ENCODE measurements around the gene TEX22.

TEX22 gene

DNA sequence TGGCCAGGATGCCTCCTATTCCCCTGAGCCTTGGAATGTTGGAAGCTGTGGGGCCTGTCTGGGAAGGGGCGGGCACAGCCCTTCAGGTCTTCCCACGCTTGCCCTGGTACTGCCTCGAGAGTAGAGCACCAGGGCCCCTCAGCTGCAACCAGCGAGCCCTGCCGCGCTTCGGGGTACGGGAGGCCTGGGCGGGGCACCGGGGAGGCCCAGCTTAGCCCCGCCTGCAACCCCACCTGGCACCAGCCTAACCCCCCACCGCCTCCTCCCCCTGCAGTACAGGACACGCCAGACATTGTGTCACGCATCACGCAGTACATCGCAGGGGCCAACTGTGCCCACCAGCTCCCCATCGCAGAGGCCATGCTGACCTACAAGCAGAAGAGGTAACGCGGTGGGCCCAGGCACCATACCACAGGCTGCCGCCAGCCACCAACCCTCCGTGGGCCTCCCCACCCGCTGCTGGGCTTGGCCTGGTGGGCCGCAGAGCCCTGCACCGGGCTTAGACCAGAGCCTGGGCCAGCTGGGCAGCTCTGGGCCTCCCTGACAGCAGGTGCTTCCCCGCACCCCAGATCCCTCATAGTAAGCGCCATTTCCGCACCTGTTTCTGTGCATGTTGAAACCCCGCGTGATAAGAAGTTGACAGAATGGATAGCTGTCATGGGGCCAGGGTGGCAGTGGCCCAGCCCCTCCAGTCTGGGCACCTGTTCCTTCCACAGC, 13.6 kb upstream of the TEX22 start:
- DNase-seq (ENCODE audit: low spot score) = no peak

GRCh38 chr14:105385322-105385637, 13.1 kb upstream of the TEX22 start:
- no peak for DNase-seq (ENCODE audit: low spot score)

- DNase-seq (ENCODE audit: low spot score) = no peak
Observed at GRCh38 chr14:105385698-105386365, 12.5 kb upstream of the TEX22 start.

GRCh38 chr14:105386581-105387529, 11.5 kb upstream of the TEX22 start:
- DNase-seq (ENCODE audit: low spot score) = no peak

DNA sequence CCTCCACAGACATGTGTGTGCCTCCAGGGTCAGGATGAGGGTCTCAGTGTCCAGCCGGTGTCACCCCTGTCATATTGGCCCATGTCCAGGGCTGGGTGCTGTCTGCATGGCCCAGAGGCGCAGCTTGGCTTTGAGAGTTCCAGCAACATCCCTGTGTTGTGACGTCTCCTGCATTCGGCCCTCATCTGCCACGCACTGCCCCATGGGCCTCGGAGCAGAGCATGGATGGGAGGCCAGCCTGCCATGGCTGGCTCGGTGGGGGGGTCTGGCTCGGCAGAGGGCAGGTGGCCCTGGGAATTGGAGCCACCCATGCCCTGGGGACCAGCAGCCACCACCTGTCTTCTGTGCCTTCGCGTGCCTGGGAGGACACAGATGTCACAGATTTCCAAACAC, 10.8 kb upstream of the TEX22 start:
- DNase-seq (ENCODE audit: low spot score) = no peak

- no peak for DNase-seq (ENCODE audit: low spot score)
Observed at GRCh38 chr14:105388110-105388951, 10.0 kb upstream of the TEX22 start.

- no peak for DNase-seq (ENCODE audit: low spot score)
Observed at GRCh38 chr14:105388976-105389375, 9.4 kb upstream of the TEX22 start.

DNA sequence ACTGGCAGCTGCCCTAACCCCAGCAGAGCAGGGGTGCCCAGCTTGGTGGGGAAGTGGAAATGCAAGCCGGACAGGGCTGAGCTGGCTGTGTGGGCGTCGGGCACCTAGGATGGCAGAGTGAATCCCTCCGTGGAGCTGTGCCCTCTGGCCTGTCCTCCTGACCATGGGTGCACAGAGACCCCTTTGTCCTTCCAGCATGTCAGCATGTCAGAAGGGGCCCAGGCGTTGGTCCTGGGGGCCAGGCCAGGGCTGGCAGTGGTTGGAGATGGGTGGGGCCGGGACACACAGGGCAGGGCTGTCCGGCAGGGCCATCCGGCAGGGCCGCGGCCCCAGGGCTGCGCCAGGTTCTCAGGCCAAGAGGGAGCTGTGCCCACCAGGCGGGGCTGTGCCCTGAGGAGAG, 8.8 kb upstream of the TEX22 start:
- no peak for DNase-seq (ENCODE audit: low spot score)

DNA sequence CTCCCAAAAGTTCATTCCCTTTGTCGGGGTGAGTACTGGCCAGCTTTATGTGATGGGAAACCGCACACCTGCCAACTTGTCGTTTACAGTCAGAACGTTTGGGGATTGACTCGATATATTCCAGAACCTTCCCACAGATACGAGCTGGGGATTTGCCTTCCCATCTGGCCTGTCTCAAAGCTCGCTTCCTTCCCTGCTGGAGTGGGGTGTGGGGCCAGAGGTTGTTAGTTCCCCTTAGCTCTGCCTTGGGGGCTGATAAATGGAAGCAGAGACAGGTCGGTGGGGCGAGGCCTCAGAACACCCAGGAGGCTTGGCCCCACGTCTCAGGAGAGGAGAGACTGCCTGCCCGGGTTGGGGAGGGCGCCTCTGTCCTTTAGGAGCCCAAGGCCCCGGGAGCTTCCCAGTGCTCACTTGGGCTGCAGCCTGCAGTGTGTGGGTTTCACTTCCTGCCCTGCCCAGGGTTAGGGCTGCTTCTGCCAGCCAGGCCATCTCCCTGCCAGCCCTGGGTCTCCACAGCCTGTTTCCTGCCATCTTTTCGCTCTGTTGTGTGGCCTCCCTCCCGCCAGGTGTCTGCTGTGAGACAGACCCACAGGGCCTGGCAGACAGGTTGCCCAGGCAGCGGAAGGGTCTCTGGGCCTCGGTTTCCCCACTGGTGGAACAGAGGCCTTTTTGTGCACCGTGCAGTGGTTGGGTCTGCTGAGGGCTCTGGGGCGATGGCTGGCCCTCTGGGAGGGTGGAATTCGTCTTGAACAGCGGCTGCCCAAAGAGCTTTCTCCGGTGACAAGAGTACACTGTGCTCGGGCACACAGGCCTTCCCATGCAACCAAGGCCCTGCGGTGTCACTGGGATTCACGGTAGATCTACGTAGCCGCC, 8.1 kb upstream of the TEX22 start:
- no peak for DNase-seq (ENCODE audit: low spot score)

DNA sequence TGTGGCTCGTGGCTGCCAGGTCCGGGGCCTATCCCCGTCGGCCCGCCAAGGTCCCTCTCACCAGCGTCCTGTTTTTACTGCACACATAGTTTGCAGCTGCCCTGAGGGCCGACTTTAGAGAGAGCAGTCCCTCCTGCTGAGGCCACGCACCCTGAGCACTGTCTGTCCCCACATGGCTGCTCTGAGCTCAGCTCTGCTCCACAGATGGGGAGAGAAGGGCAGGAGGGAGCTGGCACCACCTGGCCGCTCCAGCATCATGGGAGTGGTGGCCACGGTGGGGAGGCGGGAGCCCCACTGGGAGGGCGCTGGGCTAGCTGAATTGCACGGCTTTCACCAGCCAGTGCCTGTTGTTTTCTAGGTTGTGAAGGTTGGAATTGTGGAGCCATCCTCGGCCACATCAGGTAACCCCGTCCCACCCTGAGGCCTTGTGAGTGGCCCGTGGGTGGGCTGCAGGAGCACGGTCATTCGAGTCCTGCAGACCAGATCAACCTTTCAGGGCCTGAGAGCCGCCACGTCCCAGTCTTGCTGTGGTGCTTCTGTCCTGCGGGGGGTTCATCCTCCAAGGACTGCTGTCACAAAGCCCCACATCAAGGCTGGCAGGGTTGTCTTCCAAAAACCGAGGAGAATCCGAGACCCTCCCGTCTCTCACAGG, 7.4 kb upstream of the TEX22 start:
- DNase-seq (ENCODE audit: low spot score) = no peak

GRCh38 chr14:105391541-105391940, 6.8 kb upstream of the TEX22 start:
- DNase-seq (ENCODE audit: low spot score) = no peak

- no peak for DNase-seq (ENCODE audit: low spot score)
Observed at GRCh38 chr14:105392131-105393090, 5.9 kb upstream of the TEX22 start.

DNA sequence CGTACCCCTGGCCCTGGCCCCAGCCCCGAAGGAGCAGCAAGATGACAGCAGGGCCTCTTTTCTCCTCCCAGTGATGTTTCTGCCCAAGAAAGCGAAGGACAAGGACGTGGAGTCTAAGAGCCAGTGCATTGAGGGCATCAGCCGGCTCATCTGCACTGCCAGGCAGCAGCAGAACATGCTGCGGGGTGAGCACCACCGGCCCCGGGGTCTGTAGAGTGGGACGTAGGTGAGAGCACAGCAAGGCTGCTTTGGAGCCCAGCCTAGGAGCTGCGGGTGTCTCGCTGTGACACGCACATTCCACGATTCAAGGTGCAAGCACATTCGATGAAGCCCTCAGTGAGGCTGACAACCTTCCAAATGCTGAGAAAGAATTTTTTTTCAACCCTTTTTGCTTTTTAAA, 5.2 kb upstream of the TEX22 start:
- no peak for DNase-seq (ENCODE audit: low spot score)

DNA sequence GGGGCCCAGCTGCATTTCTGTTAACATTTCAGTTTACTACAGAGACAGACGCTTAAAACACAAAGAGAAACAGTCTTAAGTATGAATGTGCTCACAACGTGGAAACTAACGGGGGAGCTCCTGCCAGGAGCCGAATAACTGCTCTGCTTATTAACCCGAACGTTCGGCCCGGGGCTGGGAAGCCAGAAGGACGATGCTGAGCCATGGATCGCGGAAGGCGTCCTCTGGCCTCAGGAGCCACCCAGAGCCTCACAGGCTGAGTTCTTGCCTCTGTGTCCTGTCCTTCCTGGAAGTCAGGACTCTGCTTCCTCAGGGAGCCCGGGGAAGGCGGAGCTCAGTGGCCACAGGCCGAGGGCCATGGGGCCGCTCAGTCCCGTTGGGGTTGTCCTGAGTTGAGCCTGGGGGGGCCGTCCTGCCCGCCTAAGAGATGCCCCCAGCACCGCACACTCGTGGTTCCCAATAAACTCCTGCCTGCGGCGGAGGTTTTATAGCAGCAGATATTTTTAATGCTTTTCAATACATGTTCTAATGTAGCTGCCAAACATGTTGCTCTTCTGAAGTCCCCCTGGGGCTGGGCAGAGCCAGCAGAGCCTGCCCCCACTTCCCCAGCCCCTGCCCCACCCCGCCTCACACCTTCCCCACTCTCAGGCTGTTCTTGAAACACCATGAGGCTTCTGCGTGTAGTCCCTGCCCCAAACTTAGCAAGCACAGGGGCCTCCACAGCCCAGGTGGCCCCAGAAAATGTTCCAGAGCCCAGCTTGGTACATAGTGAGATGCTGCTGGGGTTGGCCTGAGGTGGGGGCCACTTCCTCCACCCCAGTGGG, 3.4 kb upstream of the TEX22 start:
- DNase-seq (ENCODE audit: low spot score) = no peak

DNA sequence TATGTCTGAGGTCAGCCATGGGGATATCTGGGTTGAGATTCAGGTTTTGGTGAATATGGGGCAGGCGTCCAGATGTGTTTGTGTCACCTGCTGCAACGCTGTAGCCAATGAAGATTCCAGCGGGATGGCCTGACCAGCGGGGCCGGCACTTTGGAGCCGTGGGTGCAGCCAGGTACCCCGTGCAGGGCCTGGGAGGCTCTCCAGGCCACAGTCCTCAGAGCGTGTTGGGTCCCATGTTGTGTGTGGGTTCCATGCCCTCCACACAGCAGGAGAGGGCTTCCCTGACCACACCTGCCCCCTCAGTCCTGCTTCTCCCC, 2.8 kb upstream of the TEX22 start:
- DNase-seq (ENCODE audit: low spot score) = no peak

GRCh38 chr14:105397350-105397931, 897 bp upstream of the TEX22 start:
- no peak for DNase-seq (ENCODE audit: low spot score)

- peak; percentile 22 for DNase-seq (ENCODE audit: low spot score)
Observed at GRCh38 chr14:105398726-105399465, 558 bp downstream of the TEX22 start.

DNA sequence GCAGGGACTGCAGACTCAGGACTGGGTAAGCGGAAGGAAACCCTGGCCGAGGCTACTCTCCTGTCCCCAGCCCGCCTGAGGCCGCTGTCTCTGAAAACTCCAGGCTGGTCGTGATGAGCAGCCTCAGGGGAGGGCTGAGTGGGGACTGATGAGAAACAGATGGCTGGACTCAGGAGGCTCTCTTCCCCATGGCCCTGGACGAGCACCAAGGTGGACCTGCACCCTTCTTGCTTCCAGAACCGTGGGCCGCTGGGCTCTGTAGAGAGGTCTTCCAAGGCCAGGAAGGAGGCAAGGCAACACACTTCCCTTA, 1.1 kb downstream of the TEX22 start:
- DNase-seq (ENCODE audit: low spot score) = no peak
